ENCODE data around the gene SNX14.
A peak's percentile ranks its signal among the peaks of the same experiment; 100 is the strongest.
"Not testable (repeated sequence)": the region's sequence is repeated elsewhere in the genome, so short reads cannot be mapped to it uniquely, and the experiment has no call there.

The SNX14 gene

GRCh38 chr6:85593438-85594196, at the start of gene SNX14:
TSS of gene SNX14 (minus strand) at chr6:85593858. CDS start at chr6:85593718, 140 bp downstream.
- peak; percentile 57 for DNase-seq (ENCODE audit: low read depth in 2 of 2, low spot score in 1 of 2)

GRCh38 chr6:85642774-85643536, 49.3 kb upstream of the SNX14 start, which contains the start of gene SYNCRIP:
TSS of gene SYNCRIP (minus strand) at chr6:85642886. CDS start at chr6:85641439, 1,447 bp downstream.
- DNase-seq (ENCODE audit: low read depth in 2 of 2, low spot score in 1 of 2) = peak; percentile 89 to 96

- DNase-seq (ENCODE audit: low read depth in 2 of 2, low spot score in 1 of 2) = peak; percentile 9 to 22
These were observed 48.5 kb upstream of the SNX14 start for GRCh38 chr6:85641897-85642773.

GRCh38 chr6:85641522-85641896, 47.9 kb upstream of the SNX14 start:
- DNase-seq (ENCODE audit: low read depth in 2 of 2, low spot score in 1 of 2) = peak in 1 of 2 donors; percentile 7

- DNase-seq (ENCODE audit: low read depth in 2 of 2, low spot score in 1 of 2) = no peak
These were observed 47.2 kb upstream of the SNX14 start for GRCh38 chr6:85640821-85641220.

- no peak for DNase-seq (ENCODE audit: low read depth in 2 of 2, low spot score in 1 of 2)
These were observed 43.9 kb upstream of the SNX14 start for GRCh38 chr6:85637579-85637978.

GRCh38 chr6:85632164-85632942, 38.7 kb upstream of the SNX14 start:
- no peak for DNase-seq (ENCODE audit: low read depth in 2 of 2, low spot score in 1 of 2)

- not testable (repeated sequence) for DNase-seq (ENCODE audit: low read depth in 2 of 2, low spot score in 1 of 2)
These were observed 37.5 kb upstream of the SNX14 start for GRCh38 chr6:85631117-85631516.

- DNase-seq (ENCODE audit: low read depth in 2 of 2, low spot score in 1 of 2) = no peak
These were observed 34.7 kb upstream of the SNX14 start for GRCh38 chr6:85628353-85628752.

- no peak for DNase-seq (ENCODE audit: low read depth in 2 of 2, low spot score in 1 of 2)
These were observed 26.6 kb upstream of the SNX14 start for GRCh38 chr6:85620308-85620707.

GRCh38 chr6:85614780-85615179, 21.1 kb upstream of the SNX14 start:
- DNase-seq (ENCODE audit: low read depth in 2 of 2, low spot score in 1 of 2) = no peak

GRCh38 chr6:85612690-85613474, 19.2 kb upstream of the SNX14 start:
- DNase-seq (ENCODE audit: low read depth in 2 of 2, low spot score in 1 of 2) = no peak

GRCh38 chr6:85610182-85610895, 16.7 kb upstream of the SNX14 start:
- DNase-seq (ENCODE audit: low read depth in 2 of 2, low spot score in 1 of 2) = no peak

- no peak for DNase-seq (ENCODE audit: low read depth in 2 of 2, low spot score in 1 of 2)
These were observed 8.4 kb upstream of the SNX14 start for GRCh38 chr6:85602100-85602499.

GRCh38 chr6:85600713-85601313, 7.2 kb upstream of the SNX14 start:
- no peak for DNase-seq (ENCODE audit: low read depth in 2 of 2, low spot score in 1 of 2)

GRCh38 chr6:85594197-85594930, 706 bp upstream of the SNX14 start:
- peak in 1 of 2 donors; percentile 6 for DNase-seq (ENCODE audit: low read depth in 2 of 2, low spot score in 1 of 2)

GRCh38 chr6:85592033-85592432, 1.6 kb downstream of the SNX14 start:
- no peak for DNase-seq (ENCODE audit: low read depth in 2 of 2, low spot score in 1 of 2)

GRCh38 chr6:85591207-85591606, 2.5 kb downstream of the SNX14 start:
- no peak for DNase-seq (ENCODE audit: low read depth in 2 of 2, low spot score in 1 of 2)
